GM18858 (cell line): Measurements from ENCODE around the gene LY86.
A peak's percentile ranks its signal among the peaks of the same experiment; 100 is the strongest.

ENCODE experiments used
- ATAC-seq: cut with Tn5 transposase; IDR thresholded peaks from one replicate; pipeline ENCODE4 v1.9.1; 2021; ENCODE audit not compliant: unreplicated experiment

Gene LY86

DNA sequence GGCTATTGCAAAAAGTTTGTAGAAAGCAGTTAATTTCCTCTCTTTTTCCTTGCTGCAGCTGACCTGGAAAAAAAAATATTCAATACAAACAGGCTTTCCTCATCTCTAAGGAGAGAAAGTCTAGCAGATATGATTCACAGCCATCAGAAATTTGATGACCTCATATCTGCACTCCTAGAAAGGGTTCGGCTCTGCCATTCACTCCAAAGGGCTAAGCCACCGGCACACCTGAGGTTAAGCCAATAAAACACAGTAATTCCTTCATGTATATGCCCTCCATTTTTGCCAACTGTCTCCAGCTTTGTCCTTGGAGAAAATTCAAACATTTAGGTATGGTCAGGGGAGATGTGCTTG, 18.7 kb upstream of the LY86 start:
- ATAC-seq, result no peak

DNA sequence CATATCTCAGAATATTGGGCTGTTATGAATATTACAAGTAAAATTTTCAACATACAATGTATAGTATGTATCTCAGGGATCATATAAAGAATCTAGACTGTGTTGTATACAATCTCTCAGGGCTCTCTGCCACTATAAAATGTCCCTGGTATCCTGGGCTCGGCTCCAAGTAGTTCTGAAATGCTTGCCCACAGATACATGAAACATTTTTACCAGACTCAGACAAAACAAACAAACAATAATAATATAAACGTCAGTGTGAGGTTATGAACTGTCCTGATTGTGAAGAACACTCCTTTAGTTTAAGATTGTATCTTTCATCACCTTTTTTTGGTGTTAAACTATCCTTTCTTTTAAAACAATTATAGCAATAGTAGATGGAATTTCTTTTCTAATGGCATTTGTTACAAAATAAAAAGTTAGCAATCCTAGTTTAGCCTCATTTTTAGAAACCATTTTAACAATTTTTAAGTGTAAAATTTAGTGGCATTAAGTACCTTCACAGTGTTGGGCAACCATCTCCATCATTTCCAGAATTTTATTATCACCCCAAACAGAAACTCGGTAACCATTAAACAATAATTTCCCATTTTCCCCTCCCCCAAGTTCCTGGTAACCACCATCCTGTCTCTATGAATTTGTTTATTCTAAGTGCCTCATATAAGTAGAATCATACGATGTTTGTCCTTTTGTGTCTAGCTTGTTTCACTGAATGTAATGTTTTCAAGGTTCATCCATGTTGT, 17.4 kb upstream of the LY86 start:
- ATAC-seq, result no peak

DNA sequence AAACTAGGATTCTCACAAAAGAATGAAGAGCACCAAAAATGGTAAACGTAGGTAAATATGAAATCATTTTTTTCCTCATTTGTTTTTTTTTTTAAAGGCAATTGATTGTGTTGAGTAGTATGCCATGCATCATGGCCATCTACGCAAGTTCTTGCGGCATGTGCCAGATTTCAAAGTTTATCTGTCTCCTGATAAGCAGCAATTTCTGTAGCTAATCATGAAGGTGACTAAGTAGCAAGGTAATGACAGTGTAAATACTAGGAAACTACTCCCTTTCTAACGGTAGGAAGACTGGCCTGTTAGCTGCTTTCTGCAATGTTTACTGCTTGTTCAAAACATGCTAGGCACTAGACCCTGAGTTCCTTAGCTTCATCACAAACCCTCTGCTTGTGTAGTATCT, 13.4 kb upstream of the LY86 start:
- ATAC-seq, result no peak

DNA sequence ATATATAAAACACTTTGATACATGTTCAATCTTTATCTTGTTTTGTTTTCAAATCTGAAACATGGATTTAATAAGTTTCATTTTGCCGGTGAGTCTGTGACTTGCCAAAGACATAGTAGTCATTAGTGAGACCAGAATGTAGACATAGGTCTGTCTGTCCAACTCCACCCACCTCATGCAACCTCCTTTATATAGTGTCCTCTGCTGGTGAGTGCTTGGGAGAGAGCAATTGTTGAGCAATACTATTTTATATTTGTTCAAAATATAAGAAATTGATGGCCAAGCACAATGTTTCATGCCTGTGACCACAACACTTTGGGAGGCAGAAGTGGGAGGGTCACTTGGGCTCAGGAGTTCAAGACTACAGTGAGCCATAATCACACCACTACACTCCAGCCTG, 10.8 kb upstream of the LY86 start:
- ATAC-seq, result no peak

DNA sequence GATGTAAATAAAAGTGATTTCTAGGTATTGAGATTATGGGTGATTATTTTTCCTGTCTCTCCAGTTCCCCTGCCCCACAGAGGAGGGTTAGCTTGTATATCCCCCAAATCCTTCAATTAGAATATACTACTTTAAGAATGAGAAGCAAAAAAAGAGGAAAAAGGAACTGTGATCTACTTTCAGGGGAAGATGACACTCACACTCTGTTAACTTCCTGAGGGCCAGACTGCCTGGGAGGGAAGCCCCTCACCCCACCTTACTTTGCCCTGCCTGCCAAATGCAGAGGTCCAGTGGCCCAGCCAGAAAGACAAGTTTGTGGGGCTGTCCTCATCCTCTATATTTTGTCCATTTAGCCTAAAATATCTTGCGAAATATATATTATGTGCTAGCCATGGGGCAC, 9.2 kb upstream of the LY86 start:
- ATAC-seq, result no peak

DNA sequence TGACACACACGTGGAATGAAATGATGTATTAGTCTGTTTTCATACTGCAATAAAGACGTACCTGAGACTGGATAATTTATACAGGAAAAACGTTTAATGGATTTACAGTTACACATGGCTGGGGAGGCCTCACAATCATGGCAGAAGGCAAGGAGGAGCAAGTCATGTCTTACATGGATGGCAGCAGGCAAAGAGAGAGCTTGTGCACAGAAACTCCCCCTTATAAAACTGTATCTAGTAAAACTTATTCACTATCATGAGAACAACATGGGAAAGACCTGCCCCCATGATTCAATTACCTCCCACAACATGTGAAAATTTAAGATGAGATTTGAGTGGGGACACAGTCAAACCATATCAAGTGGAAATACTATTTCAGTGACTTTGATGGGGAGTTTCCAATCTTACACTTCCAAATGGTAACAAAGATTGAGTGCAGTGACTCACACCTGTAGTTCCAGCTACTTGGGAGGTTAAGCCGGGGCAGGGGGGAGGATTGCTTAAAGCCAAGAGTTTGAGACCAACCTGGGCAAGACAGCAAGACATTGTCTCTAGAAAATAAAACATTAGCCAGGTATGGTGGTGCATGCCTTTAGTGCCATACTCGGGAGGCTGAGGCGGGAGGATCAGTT, 8.2 kb upstream of the LY86 start:
- no peak for ATAC-seq

DNA sequence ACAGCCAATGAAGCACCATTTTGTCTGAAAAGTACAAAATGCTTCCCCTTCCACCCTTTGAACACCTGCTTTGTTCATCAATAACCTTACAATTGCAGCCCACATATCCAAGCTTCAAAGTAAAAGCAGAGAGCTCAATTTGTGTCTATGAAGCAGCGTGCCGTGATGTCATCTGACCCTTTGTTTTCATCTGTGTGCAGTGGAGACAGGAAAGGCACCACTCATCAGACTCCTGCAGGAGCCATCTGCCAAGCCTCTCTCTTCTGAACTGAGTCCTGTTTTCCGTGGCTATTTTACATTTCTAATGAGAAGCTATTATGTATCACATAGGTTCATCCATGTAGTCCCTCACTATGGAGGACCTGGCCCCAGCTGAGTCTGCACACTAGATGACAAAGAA, 7.5 kb upstream of the LY86 start:
- ATAC-seq, result no peak

DNA sequence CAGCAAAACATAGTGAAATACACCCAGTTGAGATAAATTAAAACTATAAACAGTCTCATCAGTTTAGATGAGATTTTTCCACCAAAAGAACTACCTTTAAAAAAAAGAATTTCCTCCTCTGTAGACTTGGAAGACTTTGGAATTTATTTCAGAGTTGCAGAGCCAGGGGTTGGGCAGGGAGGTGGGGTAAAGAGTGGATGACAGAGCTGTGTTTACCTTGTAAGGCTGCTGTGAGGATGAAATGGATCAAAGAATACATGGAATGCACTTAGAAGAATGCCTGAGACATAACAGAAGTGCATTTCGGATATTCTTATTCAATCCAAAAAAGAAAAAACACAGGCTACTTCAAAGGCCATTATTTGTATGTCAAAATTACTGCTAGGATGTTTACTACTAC, 6.4 kb upstream of the LY86 start:
- no peak for ATAC-seq

DNA sequence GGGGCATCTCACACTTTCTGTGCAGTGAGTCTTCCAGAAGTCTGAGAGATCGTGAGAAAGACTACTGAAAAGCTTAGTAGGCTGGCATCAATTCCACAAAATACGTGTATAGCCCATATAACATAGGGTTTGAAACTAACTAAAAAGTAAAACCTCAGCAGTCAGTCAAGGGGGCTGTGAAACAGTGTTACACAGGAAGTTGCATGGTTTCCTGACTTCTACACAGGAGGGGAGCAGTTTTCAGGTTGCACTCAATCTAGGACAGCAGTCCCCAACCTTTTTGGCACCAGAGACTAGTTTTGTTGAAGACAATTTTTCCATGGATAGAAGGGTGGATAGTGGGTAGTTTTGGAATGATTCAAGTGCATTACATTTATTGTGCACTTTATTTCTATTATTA, 4.7 kb upstream of the LY86 start:
- ATAC-seq, result no peak

DNA sequence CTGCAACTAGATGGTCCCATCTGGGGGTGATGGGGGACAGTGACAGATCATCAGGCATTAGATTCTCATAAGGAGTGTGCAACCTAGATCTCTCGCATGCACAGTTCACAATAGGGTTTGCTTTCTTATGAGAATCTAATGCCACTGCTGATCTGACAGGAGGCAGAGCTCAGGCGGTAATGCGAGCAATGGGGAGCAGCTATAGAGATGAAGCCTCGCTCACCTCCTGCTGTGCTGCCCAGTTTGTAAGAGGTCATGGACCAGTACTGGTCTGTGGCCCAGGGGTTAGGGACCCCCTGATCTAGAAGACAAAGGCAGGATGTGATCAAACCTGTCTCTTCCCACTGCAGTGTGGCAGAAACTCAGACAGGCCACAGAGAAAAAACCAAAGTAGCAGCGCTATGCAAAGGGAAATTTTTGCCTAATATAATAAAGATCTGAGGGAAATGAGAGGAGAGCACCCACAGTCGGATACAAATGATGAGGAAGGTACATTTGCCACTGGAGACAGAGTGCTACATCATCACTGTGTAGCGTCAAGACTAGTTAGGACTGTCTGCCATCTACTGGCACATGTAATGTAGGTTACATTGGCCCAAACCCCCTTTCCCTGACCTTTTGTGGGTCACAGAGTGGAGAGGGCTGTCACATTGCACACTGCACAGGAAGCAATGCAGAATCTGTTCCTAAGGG, 4.1 kb upstream of the LY86 start:
- ATAC-seq, result no peak

DNA sequence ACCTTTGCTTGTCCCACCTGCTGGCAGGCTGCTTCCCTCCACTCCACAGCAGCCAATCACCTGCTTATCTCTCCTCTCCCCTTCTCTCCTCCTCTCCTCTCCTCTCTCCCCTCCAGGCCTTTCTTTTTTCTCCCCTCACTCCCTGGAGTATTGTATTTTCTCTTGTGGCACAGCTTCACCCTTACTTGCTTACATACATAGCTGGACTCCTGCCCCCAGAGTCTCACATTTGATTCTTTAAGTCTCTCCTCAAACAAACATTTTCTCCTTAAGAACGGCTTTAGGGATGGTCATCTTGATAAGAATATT, 3.6 kb upstream of the LY86 start:
- ATAC-seq, result no peak

DNA sequence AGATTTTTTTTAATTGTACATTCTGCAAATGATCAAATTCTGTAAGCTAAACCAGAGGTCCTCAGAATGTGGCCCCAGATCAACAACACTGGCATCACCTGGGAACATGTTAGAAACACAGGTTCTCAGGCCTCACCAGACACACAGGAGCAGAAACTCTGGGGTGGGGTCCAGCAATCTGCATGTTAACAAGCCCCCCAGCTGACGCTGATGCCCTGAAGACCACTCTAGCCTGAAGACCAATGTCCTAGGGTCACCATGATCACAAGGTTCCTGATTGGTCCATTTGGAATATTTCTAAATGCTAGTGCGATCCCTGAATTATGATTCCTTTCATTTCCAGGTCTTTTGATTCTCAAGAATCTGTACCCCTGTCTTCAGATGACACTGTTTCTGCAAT, 2.4 kb upstream of the LY86 start:
- ATAC-seq, result no peak

DNA sequence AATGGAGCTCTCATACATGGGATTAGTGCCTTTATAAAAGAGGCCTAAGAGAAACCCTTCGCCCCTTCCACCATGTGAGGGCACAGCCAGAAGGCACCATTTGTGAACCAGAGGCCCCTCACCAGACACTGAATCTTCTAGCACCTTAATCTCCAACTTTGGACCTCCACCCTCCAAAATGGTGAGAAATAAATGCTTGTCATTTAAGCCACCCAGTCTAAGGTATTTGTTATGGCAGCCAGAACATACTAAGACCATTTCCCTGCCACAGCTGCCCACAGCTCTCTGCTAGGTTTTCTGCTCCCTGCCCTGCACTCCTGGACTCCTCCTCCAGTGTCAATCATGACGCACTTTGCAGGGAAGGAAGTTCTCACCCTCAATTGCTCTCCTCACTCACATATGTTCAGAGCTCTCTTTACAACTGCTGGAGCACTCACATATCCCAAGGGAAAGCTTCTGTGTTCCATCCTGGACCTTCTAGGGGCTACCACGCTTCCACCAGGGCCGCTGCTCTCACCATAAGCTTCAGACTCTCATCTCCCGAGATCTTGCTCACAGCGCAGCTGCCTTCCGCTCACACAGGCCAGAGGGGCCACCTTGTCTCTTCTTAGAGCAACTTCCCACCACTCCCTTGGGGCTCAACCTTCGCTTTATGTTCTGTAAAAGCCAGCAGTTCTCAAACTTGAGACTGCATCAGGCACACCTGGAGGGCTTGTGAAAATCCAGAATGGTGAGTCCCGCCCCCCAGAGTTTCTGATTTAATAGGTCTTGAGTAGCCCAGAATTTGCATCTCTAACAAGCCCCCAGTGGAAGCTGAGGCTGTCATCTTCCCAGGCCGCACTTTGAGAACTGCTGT, 1.6 kb upstream of the LY86 start:
- ATAC-seq, result peak; percentile 33

DNA sequence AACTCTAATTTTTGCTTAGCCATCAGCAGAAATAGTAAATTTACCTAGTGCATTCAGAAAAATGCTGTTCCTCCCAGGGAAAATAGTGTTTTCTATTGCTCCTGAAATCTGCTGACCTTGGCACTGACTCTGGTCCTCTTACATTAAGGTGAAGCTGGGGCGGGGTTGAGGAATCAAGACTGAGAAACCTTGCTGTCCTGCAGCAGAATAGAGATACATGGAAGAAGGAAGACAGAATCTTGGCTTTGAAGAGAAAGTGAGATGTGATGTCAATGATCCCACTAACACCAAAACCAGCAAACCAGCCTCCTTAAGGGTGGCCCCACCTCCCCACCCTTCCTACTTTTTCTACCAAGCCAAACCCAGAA, 840 bp upstream of the LY86 start:
- ATAC-seq, result no peak

DNA sequence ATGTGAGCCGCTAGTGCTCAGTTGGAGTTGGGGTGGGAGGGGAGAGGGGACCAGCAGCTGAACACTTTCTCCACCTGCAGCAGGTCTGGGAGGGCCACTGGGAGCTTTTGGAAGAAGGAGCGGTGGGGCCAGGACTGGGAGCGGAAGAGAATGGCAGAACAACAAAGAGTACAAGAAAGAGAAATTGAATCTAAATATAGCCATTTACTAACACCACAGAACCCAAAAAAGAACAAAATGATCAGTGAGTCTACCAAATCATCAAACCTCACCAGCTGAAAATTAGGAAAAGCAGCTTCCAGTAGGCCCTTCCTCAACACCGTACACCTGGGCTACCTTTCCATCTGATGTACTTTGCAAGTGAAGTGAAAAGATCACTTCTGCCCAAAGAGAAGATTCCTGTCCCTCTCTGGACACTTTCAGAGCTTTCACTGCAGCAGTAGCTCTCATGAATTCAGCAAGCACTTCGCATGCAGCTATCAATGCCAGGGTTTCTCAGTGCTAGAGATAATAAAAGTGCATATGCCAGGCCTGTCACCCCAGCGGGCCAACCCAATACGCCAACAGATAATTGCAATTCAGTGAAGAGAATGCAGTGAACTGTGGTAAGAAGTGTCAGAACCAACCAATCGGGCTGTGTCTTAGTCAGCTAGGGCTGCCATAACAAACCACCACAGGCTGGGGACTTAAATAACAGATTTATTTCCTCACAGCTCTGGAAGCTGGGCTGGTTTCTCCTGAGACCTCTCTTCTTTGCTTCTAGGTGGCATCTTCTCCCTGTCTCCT, 597 bp downstream of the LY86 start:
- no peak for ATAC-seq

DNA sequence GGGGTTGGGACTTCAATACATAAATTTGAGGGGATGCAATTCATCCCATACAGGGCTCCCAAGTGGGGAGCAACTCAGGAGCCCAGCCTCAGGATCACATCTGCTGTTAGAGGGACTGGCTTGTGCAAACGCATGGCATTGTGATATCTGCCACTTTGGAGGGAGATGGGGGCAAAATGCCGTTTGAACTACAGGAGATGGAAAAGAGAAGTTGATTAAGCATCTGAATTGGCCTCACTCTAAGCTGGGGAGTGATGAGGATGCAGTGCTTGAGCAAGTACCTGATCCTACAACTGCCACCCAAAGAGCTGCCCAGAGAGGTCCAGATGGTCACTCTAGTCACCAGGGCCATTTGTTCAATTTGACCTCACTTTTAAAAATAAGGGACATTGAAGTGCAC, 2.0 kb downstream of the LY86 start:
- no peak for ATAC-seq

DNA sequence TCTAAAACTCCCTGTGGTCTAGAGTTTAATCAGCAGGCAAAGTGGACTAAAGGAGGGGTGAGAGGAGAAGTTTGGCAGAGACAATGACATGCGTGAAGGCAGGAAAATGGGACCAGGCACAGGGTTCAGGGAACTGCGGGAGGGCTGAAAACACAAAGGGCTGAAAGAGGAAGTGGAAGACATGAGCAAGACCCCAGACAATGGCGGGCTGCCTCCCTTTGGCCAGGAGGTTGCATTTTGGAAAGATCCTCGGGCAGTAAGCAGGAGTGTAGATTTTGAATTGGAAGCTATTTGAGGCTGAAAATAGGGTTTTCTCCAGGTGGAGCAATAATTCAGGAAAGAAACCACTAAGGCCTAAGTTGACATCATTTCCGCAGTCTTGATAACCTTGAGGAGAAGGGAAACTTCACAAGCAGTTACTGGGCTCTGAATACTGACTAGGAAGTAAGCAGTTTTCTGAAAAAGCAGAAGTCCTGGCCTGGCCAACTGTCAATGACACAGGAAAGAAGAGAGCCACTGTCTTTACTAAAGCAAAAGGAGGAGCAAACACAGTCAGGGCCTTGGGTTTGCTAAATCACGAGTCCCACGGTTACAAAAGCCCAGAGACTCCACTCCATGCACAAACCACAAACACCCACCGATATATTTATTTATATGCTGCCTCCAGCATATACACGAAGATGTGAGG, 3.4 kb downstream of the LY86 start:
- ATAC-seq, result peak; percentile 32

DNA sequence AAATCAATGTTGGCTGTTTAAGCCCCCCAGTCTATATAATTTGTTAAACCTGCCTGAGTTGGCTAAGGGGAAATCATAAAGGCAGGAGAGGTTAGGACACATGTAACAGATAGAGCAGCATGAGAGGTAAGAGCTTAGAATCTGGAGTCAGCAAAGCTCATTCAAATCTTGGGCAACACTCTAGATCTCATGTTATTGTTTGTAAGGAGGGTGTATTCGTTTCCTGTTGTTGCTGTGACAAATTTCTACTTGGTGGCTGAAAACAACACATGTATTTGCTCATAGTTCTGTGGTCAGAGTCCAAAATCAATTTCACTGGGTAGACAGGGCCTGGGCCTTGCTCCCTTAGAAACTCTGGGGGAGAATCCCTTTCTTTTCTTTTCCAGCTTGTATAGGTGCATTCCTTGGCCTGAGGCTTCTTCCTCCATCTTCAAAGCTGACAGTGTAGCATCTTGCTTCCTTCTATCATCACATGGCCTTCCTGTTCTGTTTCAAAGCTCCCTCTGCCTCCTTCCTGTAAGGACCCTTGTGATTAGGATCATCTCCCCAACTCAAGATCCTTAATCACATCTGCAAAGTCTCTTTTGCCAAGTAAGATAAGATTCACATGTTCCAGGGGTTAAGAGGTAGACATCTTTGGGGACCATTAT, 4.4 kb downstream of the LY86 start:
- no peak for ATAC-seq

DNA sequence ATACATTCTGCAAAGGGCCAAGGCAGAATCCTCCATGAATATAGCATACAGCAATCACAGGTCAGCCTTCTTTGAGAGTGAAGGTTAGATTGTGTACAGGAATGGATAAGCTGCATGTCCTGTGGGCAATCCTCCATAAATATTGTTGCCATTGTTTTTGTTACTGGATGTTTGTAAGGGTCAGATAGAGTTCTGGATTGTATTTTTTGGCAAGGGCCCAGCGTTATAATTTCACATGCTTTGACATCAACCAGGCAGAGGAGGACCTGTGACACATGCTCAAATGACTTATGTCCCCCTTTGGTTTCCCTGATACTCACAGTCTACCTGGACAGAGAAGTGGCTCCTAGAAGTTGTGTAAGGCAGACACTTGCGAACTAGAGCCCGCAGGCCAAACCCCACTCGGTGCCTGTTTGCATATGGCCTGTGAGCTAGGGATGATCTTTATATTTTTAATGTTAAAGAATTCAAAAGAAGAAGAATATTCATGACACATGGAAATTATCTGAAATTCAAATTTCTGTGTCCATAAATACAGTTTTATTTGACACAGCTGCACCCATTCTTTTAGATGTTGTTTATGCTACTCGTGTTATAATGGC, 5.4 kb downstream of the LY86 start:
- ATAC-seq, result no peak

DNA sequence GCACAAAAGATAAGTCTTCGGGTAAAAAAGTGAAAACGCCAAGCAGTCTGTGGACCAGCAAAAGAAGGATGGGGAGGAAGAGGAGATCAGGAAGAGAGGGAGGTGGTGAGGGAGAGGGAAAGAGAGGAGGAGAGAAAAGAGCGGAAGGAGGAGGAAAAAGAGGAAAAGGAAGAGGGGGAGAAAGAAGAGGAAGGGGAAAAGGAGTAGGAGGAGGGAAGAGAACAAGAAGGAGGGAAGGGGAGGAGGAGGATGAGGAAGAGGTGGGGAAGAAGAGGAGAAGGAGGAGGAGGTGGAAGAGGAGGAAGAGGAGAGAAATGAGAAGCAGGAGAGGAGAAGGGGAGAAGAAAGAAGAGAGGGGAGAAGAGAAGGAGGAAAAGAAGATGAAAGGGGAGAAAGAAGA, 6.5 kb downstream of the LY86 start:
- no peak for ATAC-seq
